Liver (tissue), 9 donors: ENCODE data around the gene TMEM259. TPM values are rescaled to one million over a fixed set of nuclear protein-coding genes. Genes with fewer than 3 reads are reported as not detected.
"Not testable (repeated sequence)": the region's sequence is repeated elsewhere in the genome, so short reads cannot be mapped to it uniquely, and the experiment has no call there.

Experiments used
- DNase-seq: peaks from one replicate; pipeline ENCODE4 v3.0.0-alpha.2; 2017; ENCODE audit warnings: low spot score
- H3K27ac ChIP-seq, 2 donors: one replicate each; pipeline ENCODE4 v1.7.0; 2013; ENCODE audit warnings: inconsistent platforms in 2 of 2, low read length in 2 of 2, control low read depth in 1 of 2, low read depth in 1 of 2, mild to moderate bottlenecking in 1 of 2
- H3K27me3 ChIP-seq, 4 donors: one replicate each; pipeline versions ENCODE4 v1.6.1 to v1.7.0; 2013; ENCODE audit warnings: low read length in 3 of 4, inconsistent platforms in 1 of 4, mild to moderate bottlenecking in 1 of 4, moderate library complexity in 1 of 4; ENCODE audit not compliant: control insufficient read depth in 4 of 4, insufficient read depth in 4 of 4
- H3K36me3 ChIP-seq, 4 donors: one replicate each; pipeline versions ENCODE4 v1.6.1 to v1.7.0; 2013; ENCODE audit warnings: low read length in 3 of 4, mild to moderate bottlenecking in 3 of 4, low read depth in 1 of 4, moderate library complexity in 1 of 4; ENCODE audit not compliant: control insufficient read depth in 4 of 4, insufficient read depth in 3 of 4
- H3K4me1 ChIP-seq, 4 donors: one replicate each; pipeline versions ENCODE4 v1.6.1 to v1.7.0; 2013; ENCODE audit warnings: low read length in 3 of 4, mild to moderate bottlenecking in 3 of 4, moderate library complexity in 1 of 4; ENCODE audit not compliant: control insufficient read depth in 4 of 4, insufficient read depth in 4 of 4
- H3K4me3 ChIP-seq, 3 donors: one replicate each; pipeline versions ENCODE4 v1.6.1 to v1.7.0; 2013; ENCODE audit warnings: low read length in 3 of 3, control low read depth in 1 of 3, low read depth in 1 of 3, mild to moderate bottlenecking in 1 of 3
- H3K9ac ChIP-seq, 2 donors: one replicate each; pipeline ENCODE4 v1.7.0; 2013; ENCODE audit warnings: low read length in 2 of 2, mild to moderate bottlenecking in 2 of 2, moderate library complexity in 2 of 2, control low read depth in 1 of 2, low read depth in 1 of 2
- H3K9me3 ChIP-seq, 4 donors: one replicate each; pipeline versions ENCODE4 v1.6.1 to v1.7.0; 2013; ENCODE audit warnings: low read length in 3 of 4; ENCODE audit not compliant: control insufficient read depth in 4 of 4
- FOXA1 ChIP-seq: IDR thresholded peaks from 2 replicates; pipeline ENCODE4 v1.6.1; 2016; ENCODE audit warnings: antibody characterized with exemption
- FOXA2 ChIP-seq: IDR thresholded peaks from 2 replicates; pipeline ENCODE4 v1.6.1; 2016; ENCODE audit warnings: antibody characterized with exemption
- HNF4A ChIP-seq, 2 donors: conservative IDR thresholded peaks; 2 replicates each; pipeline ENCODE4 v1.6.1; 2016; ENCODE audit warnings: antibody characterized with exemption in 2 of 2, mild to moderate bottlenecking in 2 of 2
- HNF4G ChIP-seq: IDR thresholded peaks from 2 replicates; pipeline ENCODE4 v1.6.1; 2016; ENCODE audit warnings: antibody characterized with exemption
- JUND ChIP-seq, 2 donors: IDR thresholded peaks; 2 replicates each; pipeline ENCODE4 v1.6.1; 2016; ENCODE audit warnings: antibody characterized with exemption in 2 of 2
- NR2F2 ChIP-seq: IDR thresholded peaks from 2 replicates; pipeline ENCODE4 v1.6.1; 2016; ENCODE audit warnings: antibody characterized with exemption
- RAD21 ChIP-seq, 2 donors: IDR thresholded peaks; 2 replicates each; pipeline ENCODE4 v1.6.1; 2016; ENCODE audit warnings: antibody characterized with exemption in 2 of 2, mild to moderate bottlenecking in 2 of 2
- RXRA ChIP-seq, 2 donors: IDR thresholded peaks; 2 replicates each; pipeline ENCODE4 v1.6.1; 2017 to 2018; ENCODE audit warnings: antibody characterized with exemption in 2 of 2, mild to moderate bottlenecking in 1 of 2
- SP1 ChIP-seq: IDR thresholded peaks from 2 replicates; pipeline ENCODE4 v1.6.1; 2018; ENCODE audit warnings: antibody characterized with exemption, mild to moderate bottlenecking
- TAF1 ChIP-seq: conservative IDR thresholded peaks from 2 replicates; pipeline ENCODE4 v1.6.1; 2016; ENCODE audit warnings: antibody characterized with exemption, mild to moderate bottlenecking
- YY1 ChIP-seq: IDR thresholded peaks from 2 replicates; pipeline ENCODE4 v1.6.1; 2016; ENCODE audit warnings: antibody characterized with exemption, mild to moderate bottlenecking
- WGBS: extraction: QIAGEN DNeasy Blood & Tissue Kit; methylation state at CpG from one replicate; pipeline ENCODE4 v1.1.7; 2013; 5-methylcytosine and 5-hydroxymethylcytosine counted together
- polyA plus RNA-seq, 2 donors: library from polyadenylated mRNA; stranded (reverse) in 1 of 2; unstranded in 1 of 2; fragments of 200-250 nt in 1 of 2; fragments of >200 nt in 1 of 2; fragmentation: Nextera tagmentation in 1 of 2; extraction: Ambion mirVana in 1 of 2; gene quantifications; one replicate each; pipeline versions ENCODE4 v1.2.1 to v1.2.3, GENCODE V29; 2013 to 2015
- total RNA-seq, 2 donors: library from RNA; depleted of rRNA; stranded (reverse); fragments of >200 nt; gene quantifications; one replicate each; pipeline ENCODE4 v1.2.3, GENCODE V29; 2014
- TF ChIP-seq, protein P1 (sequence below): IDR thresholded peaks from 2 replicates; pipeline ENCODE4 v1.6.1; 2016; ENCODE audit warnings: antibody characterized with exemption
- TF ChIP-seq, protein P2 (sequence below): IDR thresholded peaks from 2 replicates; pipeline ENCODE4 v1.6.1; 2016; ENCODE audit warnings: antibody characterized with exemption
- TF ChIP-seq, protein P3 (sequence below): IDR thresholded peaks from 2 replicates; pipeline ENCODE4 v1.6.1; 2016; ENCODE audit warnings: antibody characterized with exemption
- TF ChIP-seq, protein P4 (sequence below): IDR thresholded peaks from 2 replicates; pipeline ENCODE4 v1.6.1; 2016; ENCODE audit warnings: antibody characterized with exemption, mild to moderate bottlenecking
- donor health status: healthy.
- donor health status: healthy.
- donor health status: healthy.
- donor health status: healthy.
- donor health status: healthy.

Gene TMEM259
- total and polyA plus RNA-seq, 4 donors: 29.7 to 99.3 (median 57.3) TPM

DNA sequence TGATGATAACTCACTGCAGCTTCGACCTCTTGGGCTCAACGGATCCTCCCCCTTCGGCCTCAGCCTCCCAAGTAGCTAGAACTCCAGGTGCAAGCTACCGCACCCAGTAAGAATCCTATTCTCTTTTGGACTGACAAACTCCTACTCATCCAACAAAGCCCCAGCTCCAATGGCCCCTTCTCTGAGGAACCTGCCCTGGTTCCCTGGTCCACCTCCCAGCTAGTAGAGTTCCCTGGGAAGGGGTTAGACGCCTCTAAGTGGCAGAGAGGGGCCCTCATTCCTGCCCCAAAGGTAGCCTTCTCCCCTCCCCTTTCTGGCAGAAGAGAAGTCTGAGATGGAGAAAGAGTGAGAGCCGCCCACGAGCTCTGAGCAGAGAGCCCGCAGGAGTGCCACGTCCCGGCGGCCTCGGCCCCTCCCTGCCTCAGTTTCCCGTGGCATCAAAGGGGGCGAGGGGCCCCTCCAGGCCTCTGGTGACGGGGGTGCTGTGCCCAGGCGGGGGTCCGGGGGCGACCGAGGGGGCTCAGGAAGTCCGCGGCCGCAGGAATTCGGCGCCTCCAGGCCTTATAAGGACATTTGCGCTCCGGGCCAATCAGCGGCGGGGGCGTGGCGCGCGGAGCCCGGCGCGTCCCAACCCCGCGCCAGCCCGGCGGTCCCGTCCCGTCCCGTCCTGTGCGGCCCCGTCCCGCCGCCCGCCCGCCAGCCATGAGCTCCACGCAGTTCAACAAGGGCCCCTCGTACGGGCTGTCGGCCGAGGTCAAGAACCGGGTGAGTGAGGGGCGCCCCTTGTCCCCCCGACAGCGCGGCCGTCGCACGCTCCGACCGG is 5.2 kb upstream of the TMEM259 start, which contains the start of gene CNN2:
TSS of gene CNN2 (plus strand) at position 649 of the 823 bp plus-strand sequence. CDS start at position 703, 54 bp downstream.
- peaks cover 4 to 16% (median 5%) of the 10 kb centered on the region in 4 donors for H3K4me1 ChIP-seq
- H3K36me3 ChIP-seq: no peaks in the 10 kb centered on the region
- peak within 1 kb of the TSS; percentile 30 to 69 for H3K9ac ChIP-seq
- peak within 1 kb of the TSS; percentile 76 to 77 for H3K27ac ChIP-seq
- H3K9me3 ChIP-seq: no peaks in the 10 kb centered on the region
- peak; percentile 75 for DNase-seq
- no peak for TF ChIP-seq HNF4A (conservative IDR thresholded peaks at IDR 0.05)
- TF ChIP-seq RXRA (IDR thresholded peaks at IDR 0.05): no peak
- TF ChIP-seq FOXA2: no peak
- no peak for TF ChIP-seq SP1
- TF ChIP-seq, protein P1, sequence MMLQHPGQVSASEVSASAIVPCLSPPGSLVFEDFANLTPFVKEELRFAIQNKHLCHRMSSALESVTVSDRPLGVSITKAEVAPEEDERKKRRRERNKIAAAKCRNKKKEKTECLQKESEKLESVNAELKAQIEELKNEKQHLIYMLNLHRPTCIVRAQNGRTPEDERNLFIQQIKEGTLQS: no peak
- no peak for TF ChIP-seq NR2F2
- TF ChIP-seq, protein P2, sequence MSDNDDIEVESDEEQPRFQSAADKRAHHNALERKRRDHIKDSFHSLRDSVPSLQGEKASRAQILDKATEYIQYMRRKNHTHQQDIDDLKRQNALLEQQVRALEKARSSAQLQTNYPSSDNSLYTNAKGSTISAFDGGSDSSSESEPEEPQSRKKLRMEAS: no peak
- no peak for TF ChIP-seq HNF4G
- no peak for TF ChIP-seq TAF1
- no peak for TF ChIP-seq RAD21 (IDR thresholded peaks at IDR 0.05)
- no peak for TF ChIP-seq FOXA1
- no peak for TF ChIP-seq JUND (IDR thresholded peaks at IDR 0.05)
- no peak for TF ChIP-seq YY1
- TF ChIP-seq, protein P3, sequence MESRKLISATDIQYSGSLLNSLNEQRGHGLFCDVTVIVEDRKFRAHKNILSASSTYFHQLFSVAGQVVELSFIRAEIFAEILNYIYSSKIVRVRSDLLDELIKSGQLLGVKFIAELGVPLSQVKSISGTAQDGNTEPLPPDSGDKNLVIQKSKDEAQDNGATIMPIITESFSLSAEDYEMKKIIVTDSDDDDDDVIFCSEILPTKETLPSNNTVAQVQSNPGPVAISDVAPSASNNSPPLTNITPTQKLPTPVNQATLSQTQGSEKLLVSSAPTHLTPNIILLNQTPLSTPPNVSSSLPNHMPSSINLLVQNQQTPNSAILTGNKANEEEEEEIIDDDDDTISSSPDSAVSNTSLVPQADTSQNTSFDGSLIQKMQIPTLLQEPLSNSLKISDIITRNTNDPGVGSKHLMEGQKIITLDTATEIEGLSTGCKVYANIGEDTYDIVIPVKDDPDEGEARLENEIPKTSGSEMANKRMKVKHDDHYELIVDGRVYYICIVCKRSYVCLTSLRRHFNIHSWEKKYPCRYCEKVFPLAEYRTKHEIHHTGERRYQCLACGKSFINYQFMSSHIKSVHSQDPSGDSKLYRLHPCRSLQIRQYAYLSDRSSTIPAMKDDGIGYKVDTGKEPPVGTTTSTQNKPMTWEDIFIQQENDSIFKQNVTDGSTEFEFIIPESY: no peak
- TF ChIP-seq, protein P4, sequence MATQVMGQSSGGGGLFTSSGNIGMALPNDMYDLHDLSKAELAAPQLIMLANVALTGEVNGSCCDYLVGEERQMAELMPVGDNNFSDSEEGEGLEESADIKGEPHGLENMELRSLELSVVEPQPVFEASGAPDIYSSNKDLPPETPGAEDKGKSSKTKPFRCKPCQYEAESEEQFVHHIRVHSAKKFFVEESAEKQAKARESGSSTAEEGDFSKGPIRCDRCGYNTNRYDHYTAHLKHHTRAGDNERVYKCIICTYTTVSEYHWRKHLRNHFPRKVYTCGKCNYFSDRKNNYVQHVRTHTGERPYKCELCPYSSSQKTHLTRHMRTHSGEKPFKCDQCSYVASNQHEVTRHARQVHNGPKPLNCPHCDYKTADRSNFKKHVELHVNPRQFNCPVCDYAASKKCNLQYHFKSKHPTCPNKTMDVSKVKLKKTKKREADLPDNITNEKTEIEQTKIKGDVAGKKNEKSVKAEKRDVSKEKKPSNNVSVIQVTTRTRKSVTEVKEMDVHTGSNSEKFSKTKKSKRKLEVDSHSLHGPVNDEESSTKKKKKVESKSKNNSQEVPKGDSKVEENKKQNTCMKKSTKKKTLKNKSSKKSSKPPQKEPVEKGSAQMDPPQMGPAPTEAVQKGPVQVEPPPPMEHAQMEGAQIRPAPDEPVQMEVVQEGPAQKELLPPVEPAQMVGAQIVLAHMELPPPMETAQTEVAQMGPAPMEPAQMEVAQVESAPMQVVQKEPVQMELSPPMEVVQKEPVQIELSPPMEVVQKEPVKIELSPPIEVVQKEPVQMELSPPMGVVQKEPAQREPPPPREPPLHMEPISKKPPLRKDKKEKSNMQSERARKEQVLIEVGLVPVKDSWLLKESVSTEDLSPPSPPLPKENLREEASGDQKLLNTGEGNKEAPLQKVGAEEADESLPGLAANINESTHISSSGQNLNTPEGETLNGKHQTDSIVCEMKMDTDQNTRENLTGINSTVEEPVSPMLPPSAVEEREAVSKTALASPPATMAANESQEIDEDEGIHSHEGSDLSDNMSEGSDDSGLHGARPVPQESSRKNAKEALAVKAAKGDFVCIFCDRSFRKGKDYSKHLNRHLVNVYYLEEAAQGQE: no peak
- WGBS: 5% methylated on average over 63 of the region's 63 CpGs
- no peaks in the 10 kb centered on the region for H3K27me3 ChIP-seq
- H3K4me3 ChIP-seq: peak within 1 kb of the TSS; percentile 53 to 76 (median 66)

DNA sequence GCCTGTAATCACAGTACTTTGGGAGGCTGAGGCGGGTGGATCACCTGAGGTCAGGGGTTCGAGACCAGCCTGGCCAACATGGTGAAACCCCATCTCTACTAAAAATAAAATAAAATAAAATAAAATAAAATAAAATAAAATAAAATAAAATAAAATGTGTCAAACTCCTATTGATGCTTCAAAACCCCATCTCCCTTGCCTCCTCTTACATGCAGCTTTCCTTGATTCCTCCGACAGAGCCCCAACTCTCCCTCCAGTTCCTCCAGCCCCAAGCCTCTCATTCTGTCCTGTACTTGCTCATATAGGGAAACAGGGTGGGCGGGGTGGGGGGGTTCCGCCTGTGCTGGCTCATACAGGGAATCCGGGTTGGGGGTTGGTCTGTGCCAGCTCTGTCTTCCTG is 4.2 kb upstream of the TMEM259 start:
- H3K36me3 ChIP-seq, H3K9me3 ChIP-seq, H3K27ac ChIP-seq, H3K4me3 ChIP-seq, H3K9ac ChIP-seq, DNase-seq, H3K27me3 ChIP-seq: not testable (repeated sequence)
- H3K4me1 ChIP-seq: peaks cover 5 to 18% (median 7%) of the 10 kb centered on the region in 4 donors
- 89% methylated on average over 6 of the region's 6 CpGs for WGBS

DNA sequence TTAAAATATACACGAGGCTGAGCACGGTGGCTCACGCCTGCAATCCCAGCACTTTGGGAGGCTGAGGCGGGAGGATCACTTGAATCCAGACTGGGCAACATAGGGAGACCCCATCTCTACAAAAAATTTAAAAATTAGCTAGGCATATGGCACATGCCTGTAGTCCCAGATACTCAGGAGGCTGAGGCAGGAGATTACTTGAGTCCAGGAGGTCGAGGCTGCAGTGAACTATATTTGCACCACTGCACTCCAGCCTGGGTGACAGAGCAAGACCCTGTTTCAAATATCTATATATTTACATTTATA is 2.9 kb upstream of the TMEM259 start:
- not testable (repeated sequence) for H3K27me3 ChIP-seq, H3K4me3 ChIP-seq, H3K36me3 ChIP-seq, H3K27ac ChIP-seq, DNase-seq, H3K9me3 ChIP-seq, H3K9ac ChIP-seq
- peaks cover 14 to 27% (median 18%) of the 10 kb centered on the region in 4 donors for H3K4me1 ChIP-seq
- WGBS: 83% methylated on average over 5 of the region's 5 CpGs
